NCI-H1694 treated with DMSO at 0.1 percent for 48 hours (cell line): ENCODE data around the gene SMIM12.
"Not testable (repeated sequence)": the region's sequence is repeated elsewhere in the genome, so short reads cannot be mapped to it uniquely, and the experiment has no call there.

Experiments
- DNase-seq: peaks from one replicate; lab custom pipeline; 2025; lab: John Stamatoyannopoulos, UW

SMIM12 gene

DNA sequence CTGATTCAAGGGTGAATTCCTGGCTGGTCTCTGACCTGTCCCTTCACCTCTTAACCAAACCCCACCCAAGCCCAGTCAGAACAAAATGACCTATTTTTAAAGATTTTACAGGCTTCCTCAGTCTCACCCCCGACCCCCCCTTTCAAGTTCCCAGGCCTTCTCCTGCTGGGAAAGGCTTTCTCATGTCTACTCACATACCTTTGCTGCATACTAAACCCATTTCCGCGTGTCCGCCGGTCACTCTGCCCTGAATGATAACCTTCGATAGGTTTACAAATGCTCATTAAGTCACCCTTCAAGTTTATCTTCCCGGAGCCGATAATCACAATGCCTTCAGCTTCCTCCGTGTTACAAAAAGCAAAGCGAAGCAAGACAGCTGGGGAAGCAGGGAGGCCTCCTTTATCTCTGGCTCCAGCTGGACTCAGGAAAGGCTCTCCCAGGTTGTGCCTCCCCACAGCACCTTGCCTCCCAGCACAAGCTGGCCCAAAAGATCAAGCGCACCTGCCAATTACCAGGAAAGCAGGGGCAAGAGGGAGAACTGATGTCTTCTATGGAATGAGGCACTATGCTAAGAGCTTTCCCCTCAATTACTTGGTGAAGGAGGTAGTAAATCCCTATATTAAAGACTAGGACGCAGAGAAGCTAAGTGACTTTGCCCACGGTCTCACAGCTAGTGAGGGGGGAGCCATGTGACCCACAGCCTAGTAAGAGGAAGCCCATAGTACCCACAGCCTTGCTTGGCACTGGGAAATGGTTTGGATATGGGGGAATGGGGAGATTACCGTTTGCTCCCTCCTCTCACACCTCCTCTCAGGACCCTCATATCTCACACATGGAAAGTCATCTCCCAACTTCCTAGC lies 15.9 kb downstream of the SMIM12 start:
- DNase-seq, result no peak

DNA sequence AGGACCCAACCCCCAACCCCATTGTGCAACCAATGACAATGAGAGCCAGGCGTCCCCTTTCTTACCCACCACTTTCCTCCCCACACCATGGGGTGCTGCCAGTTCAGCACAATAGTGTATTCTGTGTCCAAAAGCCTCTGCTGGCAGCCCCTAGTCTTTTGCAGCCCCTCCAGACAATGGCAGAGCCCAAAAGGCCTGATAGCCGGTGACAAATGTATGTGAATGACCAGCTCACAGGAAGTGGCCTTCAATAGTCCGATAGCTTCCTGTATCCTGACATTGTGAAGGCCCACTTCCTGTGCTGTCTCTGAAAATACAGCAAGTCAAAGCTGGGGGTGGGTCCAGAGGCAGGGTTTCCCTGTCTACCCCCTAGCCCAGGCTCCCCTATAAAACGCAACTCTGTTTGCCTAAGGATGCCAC lies 16.6 kb downstream of the SMIM12 start:
- DNase-seq, result no peak

DNA sequence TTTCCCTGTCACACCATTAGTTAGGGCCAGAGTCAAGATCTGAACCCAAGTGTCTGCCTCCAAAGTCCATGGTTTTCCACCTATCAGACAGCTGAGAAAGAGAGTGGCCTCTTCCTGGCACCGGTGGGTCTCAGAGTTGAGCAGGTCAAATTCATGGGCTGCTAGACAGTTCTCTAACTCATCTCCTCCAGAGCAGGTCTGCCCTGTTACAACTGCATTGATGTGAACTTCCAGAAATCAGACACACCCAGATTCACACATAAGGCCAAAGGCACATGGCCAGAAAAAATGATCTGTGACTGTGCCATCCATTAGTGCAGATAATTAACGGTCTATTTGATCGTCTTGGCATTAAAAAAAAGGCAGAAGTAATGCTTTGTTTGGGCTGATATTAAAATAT lies 17.5 kb downstream of the SMIM12 start:
- no peak for DNase-seq

DNA sequence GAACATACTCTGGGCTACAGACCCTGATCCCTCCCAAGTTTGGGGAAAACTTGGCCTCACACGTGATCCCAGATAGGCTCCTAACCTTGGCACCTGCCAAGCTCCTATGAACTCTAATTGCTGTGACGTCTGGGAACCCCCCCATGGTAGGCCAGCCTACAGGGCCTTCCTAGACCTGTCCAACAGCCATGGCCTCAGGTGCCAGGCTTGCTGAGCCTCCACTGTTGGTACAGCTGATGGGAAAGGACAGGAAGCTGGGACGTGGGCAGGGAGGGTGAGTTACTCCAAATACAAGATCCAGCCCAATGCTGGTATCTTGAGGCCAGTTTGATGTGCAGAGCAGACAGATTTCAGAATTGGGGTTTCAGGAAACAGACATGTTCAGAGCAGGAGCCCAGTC lies 19.1 kb downstream of the SMIM12 start:
- DNase-seq, result no peak

DNA sequence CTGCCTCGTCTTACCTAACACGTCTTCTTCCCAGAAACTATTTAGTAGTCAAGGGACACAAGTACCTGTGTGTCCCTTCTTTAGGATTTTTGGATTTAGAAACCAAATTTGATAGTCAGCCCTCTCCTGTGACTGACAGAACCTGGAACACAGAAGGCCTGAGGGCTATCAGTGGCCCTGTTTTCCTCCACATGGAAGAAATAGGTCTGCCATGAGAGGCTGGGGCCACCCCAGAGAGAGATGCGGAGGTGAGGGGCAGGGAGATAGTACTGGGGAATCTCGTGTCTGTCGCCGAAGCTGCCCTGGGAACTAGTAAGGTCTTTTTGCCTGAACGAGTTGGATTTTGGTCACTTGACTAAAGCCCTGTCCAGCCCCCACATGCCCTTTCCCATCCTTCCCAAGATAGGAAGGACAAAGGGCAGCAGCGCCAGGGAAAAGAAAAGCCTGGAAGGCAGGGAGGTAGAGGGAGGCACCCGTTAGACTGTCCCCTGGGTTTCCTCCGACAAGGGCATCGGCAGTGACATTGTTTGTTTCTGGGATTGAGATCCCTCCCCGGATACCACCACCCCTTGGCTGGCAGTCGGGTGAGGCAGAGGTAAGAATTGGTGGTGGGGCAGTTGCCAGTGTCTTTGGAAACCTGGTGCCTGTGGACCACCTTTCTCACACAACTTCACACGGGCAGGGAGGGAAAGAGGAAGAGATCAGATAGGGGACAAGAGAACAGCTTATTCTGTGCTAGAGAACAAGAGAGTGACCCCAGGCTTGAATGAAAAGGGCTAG lies 19.8 kb downstream of the SMIM12 start:
- DNase-seq, result no peak

DNA sequence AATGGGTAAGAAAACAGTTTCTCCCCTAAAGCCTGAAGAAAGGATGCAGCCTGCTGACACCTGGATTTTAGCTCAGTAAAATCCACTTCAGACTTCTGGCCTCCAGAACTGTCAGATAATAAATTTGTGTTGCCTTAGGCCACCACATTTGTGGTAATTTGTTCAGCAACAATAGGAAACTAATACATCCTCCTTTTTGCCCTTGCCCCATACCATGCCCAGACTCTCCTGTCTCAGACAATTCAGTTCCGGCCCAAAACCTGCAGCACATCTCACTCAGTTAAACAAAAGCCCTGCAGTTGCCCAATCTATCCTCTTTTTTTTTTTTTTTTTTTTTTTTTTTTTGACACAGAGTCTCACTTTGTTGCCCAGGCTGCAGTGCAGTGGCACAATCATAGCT lies 25.8 kb downstream of the SMIM12 start:
- no peak for DNase-seq

DNA sequence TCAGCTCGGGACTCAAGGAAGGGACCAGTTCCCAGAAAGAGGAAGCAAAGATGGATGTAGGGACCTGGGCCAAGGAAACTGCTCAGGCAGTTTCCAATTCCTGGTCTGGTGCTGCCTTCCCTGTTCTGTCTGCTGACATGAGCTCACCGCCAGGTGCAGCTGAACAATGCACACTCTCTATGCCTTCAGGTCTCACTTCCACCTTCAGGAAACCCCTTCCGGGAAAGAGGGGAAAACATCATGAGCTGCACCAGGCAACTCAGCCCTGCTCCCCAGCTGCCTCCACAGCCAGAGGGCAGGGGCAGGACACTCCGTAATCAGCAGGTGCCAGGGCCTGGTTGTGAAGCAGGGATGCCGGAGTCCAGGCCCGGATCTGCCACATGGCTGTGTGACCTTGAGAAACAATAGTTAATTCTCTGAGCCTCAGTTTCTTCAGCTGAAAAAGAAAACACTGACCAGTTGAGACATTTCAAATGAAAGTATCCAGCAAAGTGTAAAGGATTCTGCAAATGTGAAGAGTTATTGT lies 27.8 kb downstream of the SMIM12 start:
- no peak for DNase-seq

DNA sequence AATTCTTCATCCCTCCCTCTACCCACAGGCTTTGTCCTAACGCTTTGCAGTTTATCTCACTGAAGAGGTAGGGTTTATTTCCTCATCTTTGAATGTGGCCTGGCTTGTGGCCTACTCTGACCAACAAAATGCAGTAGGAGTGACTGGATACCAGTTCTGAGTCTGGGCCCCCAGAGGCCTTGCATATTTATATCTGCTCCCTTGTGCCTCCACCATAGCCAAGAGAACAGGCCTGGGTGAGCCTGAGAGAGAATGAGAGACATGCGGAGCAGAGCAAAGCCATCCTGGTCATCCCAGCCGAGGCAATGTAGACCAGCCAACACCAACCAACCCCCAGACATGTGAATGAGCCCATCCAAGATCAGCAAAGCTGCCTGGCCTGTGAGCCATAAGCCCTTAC lies 30.3 kb downstream of the SMIM12 start:
- no peak for DNase-seq

DNA sequence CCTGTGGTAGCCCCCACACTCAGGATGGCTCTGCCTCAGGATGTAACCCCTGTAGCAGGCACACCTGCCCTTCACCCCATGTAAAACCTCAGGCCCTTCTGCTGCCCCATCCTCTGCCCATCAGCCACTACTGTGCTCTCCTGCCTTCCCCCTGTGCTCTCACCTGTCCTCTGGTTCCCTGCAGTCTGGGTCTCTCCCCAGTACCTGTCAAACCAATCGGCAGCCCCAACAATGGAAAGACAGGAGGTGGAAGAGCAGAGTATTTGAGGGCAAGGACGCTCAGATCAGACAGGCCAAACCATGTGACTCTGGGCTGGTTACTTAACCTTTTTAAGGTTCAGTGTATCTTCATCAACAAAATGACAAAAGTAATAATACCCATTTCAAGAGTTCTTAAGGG lies 30.9 kb downstream of the SMIM12 start:
- no peak for DNase-seq

DNA sequence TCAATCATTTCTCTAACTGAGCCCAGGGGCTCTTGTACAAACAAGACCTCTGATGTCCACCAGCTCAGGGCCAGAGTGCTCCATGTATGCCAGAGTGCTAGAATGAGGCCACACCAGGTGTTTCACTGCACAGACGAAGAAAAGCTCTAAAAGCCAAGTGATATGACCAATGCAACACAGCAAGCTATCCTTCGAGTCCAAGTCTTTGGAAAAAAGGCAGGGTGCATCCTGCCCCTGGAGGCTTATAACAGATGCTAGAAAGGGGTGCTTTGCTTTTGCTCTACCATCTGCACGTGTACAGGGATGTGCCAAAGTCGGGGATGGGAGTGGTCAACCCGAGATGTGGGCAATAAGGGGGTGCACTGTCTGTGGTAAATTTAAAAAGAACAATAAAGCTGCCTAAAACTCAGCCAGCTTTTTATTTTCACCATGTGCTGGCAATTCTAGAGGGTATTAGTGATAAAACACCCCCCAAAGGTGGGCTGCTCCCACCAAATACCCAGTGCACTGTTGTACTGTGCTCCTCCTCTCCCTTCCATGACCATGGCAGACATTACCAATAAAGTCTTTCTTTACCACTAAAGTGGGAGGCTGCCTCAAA lies 32.1 kb downstream of the SMIM12 start:
- DNase-seq, result no peak

DNA sequence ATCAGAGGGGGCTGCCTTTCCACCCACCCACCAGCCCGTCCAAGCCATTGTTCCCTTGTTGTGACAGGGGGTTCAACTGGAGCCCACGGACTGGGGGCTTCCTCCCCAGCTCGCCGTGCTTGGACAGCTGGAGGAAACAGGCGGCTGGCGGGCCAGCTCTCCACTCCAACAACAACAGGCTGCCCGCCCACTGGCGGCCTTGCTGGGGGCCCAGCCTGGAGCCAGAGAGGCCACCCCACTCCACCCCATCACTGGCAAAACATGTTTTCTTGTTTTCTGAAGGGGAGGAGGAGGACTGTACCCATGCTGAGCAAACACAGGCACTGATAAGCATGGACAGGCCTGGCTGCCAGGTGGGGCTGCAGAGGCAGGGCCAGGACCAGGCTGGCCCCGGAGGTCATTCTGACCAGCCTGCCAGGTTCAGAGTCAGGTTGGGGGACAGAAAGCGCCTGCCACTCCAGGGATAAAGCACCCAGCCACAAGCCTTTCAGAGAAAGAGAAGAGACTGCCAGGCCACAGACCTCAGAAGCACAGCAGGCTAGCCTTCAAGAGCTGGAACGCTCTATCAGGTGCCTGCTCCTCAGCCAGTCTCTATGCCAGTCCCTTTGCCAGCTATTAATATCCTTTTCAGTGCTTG lies 34.0 kb downstream of the SMIM12 start:
- DNase-seq, result no peak

DNA sequence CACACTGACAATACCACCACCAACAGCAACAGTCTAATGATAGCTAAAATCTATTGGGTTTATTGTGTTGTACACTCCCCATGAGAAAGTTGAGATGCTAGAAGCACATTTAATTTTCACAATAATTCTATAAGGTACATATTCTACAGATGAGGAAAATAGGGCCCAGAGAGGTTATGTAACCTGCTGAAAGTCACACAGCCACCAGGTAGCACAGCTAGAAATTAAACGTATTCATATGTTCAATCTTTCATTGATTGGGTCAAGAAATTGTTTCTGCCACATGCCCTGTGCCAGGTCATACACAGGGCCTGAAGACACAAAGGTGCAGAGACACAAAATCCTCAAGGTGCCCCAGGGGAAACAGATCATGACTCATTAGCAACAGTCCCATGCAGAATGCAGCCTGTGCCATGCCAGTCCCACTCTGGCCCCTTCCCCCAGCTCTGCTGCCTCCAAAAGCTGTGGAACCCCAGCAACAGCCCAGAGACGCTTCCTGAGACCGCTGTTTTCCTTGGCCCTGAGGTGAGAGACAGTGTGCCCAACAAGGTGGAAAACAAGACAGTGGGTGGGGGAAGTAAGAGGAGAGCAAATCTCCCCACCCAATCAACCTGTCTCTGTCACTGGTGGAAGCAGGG lies 34.6 kb downstream of the SMIM12 start:
- no peak for DNase-seq

DNA sequence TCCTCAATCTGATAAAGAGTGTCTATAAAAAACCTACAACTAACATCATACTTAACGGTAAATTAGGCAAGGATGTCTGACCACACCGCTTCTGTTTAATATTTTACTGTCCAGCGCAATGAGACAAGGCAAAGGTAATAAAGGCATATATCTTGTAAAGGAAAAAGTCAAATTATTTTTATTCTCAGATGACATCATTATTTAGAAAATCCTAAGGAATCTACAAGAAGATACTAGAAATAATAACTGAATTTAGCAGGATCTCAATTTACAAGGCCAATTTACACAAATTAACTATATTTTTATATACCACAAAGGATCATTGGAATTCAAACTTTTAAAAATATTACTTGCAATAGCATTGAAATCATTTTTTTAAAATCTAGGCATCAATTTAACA lies 37.3 kb downstream of the SMIM12 start:
- DNase-seq, result no peak

DNA sequence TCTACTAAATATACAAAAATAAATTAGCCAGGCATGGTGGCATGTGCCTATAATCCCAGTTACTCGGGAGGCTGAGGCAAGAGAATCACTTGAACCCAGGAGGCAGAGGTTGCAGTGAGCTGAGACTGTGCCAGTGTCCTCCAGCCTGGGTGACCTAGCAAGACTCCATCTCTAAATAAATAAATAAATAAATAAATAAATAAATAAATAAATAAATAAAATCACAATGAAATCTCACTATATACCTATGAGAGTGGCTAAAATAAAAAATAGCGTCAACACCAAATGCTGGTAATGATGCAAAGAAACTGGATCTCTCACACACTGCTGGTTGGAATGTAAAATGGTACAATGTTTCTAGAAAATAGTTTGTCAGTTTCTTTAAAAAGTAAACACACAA lies 40.7 kb downstream of the SMIM12 start:
- DNase-seq, result not testable (repeated sequence)

DNA sequence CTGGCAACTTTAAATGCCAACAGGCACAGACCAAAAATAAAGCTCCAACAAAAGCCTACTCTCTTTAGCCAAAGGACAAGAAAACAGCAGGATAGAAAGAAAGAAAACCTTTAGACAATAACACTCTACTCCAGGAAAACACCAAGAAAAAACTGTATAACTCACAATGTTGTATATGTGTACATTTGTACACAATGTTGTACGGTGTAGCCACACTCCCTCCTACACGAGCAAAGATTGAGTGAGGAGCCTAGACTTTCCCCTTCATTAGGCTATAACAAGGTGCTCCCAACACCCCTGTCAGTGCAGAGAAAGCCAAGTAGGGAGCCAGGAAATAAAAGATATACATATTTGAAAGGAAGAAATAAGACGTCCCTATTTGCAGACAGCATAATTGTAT lies 42.8 kb downstream of the SMIM12 start:
- no peak for DNase-seq

DNA sequence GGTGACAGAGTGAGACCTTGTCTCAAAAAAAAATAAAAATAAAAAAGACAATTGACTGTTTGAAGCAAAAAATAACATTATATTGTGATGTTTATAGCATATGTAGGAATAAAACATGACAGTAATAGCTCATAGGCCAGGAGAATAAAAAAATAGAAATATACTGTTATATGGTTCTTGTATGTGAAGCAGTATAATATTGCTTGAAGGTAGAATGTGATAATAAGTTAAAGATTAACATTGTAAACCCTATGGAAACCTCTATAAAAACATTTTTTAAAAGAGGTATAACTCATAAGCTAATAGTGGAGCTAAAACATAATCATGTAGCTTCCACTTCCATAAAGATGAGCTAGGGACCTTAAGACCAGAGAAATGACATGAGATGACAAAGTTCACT lies 43.2 kb downstream of the SMIM12 start:
- no peak for DNase-seq

DNA sequence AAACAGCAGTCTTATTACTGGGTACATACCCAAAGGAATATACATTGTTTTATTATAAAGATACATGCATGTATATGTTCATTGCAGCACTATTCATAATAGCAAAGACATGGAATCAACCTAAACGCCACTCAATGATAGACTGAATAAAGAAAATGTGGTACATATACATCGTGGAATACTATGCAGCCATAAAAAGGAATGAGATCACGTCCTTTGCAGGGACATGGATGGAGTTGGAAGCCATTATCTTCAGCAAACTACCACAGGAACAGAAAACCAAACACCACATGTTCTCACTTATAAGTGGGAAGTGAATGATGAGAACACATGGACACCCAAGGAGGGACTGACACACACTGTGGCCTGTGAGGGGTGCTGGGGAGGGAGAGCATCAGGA lies 48.8 kb downstream of the SMIM12 start:
- DNase-seq, result not testable (repeated sequence)

DNA sequence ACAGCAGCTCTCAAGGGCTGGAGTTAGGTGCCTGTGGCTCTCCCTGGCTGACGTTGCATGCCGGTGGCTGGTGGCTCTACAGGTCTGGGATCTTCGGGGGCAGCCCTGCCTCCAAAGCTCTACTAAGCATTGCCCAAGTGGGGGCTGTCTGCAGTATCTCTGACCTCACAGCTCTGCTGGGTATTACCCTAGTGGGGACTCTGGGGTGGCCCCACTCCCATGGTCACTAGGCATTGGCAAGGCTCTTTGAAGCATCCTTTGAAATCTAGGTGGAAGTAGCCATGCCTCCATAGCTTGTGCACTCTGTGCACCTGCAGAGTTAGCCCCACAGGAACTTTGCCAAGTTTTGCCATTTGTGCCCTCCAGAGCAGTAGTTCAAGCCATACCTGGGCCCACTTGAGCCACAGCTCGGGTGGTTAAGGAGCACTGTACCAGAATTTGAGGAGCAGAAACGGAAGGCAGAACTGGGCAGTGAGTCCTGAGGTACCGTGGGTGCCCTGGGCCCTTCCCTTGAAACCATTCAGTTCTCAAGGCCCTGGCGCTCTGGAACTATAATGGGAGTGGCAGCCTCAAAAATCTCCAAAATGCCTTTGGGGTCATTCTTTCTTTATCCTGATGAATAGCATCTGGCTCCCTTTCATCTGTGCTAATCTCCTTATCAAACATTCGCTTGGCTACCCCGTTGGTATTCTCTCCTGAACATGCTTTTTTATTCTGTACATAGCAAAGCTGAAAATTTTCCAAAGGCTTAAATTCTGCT lies 51.3 kb downstream of the SMIM12 start:
- DNase-seq, result no peak

DNA sequence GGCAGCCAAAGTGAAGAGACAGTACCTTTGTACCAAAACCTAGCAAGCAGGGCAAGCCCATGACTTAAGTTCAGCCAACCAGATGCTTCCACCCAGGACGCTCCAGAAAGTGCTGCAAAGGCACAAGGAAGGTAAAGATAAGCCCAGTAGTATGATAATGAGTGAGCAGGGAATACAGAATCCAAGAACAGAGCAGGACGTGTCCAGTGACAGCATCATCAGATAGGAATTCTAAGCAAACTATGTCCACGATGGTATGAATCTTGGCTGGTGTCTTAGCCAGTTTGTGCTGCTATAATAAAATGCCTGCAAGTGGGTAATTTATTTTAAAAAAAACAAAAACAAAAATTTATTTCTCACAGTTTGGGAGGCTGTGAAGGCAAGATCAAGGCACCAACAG lies 53.2 kb downstream of the SMIM12 start:
- no peak for DNase-seq

DNA sequence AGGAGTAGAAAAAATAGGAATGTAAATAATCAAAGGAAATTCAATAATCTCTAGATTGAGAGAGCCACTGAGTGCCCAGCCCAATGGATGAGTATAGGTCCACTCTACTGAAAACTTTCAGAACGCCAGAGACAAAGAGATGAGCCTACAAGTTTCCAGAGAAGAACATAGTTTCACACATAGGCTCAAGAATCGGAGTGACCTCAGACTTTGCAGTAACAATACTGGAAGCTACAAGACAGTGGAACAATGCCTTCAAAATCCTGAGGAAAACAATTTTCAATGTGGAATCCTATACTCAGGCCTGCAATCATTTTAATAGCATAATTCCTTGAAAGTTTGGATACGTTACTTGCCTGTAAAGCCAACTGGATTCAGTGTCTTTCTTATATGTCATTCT lies 55.8 kb downstream of the SMIM12 start:
- DNase-seq, result no peak
